Loucy (cell line): ENCODE results near the gene STK4.

Source experiments
- H2AFZ ChIP-seq: fragments of 200-600 bp; sonication (generic); 2 replicates; pipeline ENCODE4 v1.6.0; 2016; ENCODE audit warnings: antibody characterized with exemption, mild to moderate bottlenecking, low read length, moderate library complexity
- H3F3A ChIP-seq: fragments of 200-600 bp; 2 replicates; pipeline ENCODE4 v1.6.0; 2016; ENCODE audit warnings: antibody characterized with exemption, low read depth, mild to moderate bottlenecking
- H3K27me3 ChIP-seq: fragments of 200-600 bp; sonication (generic); 2 replicates; pipeline ENCODE4 v1.6.1; 2014; ENCODE audit warnings: low read length, mild to moderate bottlenecking; ENCODE audit not compliant: insufficient read depth, poor library complexity, severe bottlenecking
- H3K36me3 ChIP-seq: fragments of 200-600 bp; sonication (generic); 2 replicates; pipeline ENCODE4 v1.6.1; 2016; ENCODE audit warnings: low read length; ENCODE audit not compliant: insufficient read depth
- H3K4me1 ChIP-seq: fragments of 200-600 bp; sonication (generic); 2 replicates; pipeline ENCODE4 v1.5.1; 2014; ENCODE audit warnings: low read length, mild to moderate bottlenecking; ENCODE audit not compliant: insufficient read depth, poor library complexity, severe bottlenecking
- H3K4me2 ChIP-seq: fragments of 200-600 bp; sonication (generic); 2 replicates; pipeline ENCODE4 v1.6.0; 2014; ENCODE audit warnings: antibody characterized with exemption, low read length, low read depth, mild to moderate bottlenecking; ENCODE audit not compliant: poor library complexity, severe bottlenecking
- H3K4me3 ChIP-seq: fragments of 200-600 bp; sonication (generic); 2 replicates; pipeline ENCODE4 v1.5.1; 2014; ENCODE audit warnings: low read length, mild to moderate bottlenecking, mixed read lengths; ENCODE audit not compliant: poor library complexity, severe bottlenecking
- H3K79me2 ChIP-seq: fragments of 200-600 bp; sonication (generic); 2 replicates; pipeline ENCODE4 v1.6.1; 2014; ENCODE audit warnings: low read length; ENCODE audit not compliant: insufficient read depth
- H3K9ac ChIP-seq: fragments of 200-600 bp; sonication (generic); 2 replicates; pipeline ENCODE4 v1.6.0; 2014; ENCODE audit warnings: mild to moderate bottlenecking, low read depth, low read length, moderate library complexity; ENCODE audit not compliant: poor library complexity, severe bottlenecking
- H3K9me2 ChIP-seq: fragments of 200-600 bp; sonication (generic); replicated peaks from 2 replicates; pipeline ENCODE4 v1.6.1; 2016; ENCODE audit warnings: low read depth, low read length, mixed read lengths
- H3K9me3 ChIP-seq: fragments of 200-600 bp; sonication (generic); 2 replicates; pipeline ENCODE4 v1.6.1; 2014; ENCODE audit warnings: mild to moderate bottlenecking, antibody characterized with exemption, low read length, low read depth; ENCODE audit not compliant: insufficient read depth
- H4K20me1 ChIP-seq: fragments of 200-600 bp; sonication (generic); 2 replicates; pipeline ENCODE4 v1.6.0; 2014; ENCODE audit warnings: antibody characterized with exemption, low read length, mild to moderate bottlenecking; ENCODE audit not compliant: insufficient read depth, poor library complexity, severe bottlenecking
- CTCF ChIP-seq: fragments of 200-600 bp; sonication (generic); conservative IDR thresholded peaks from 2 replicates; pipeline ENCODE4 v1.5.1; 2014; ENCODE audit warnings: mild to moderate bottlenecking, antibody characterized with exemption, low read length
- EZH2phosphoT487 ChIP-seq: fragments of 200-600 bp; IDR thresholded peaks from 2 replicates; pipeline ENCODE4 v1.6.1; 2018; ENCODE audit warnings: antibody characterized with exemption, mild to moderate bottlenecking, moderate library complexity, borderline replicate concordance

STK4 gene

GRCh38 chr20:45103072-45103471, 136.8 kb downstream of the STK4 start:
- H3K4me3 ChIP-seq, result no peak overlapping the region
- H3F3A ChIP-seq, result no peaks in the 10 kb centered on the region
- H3K27me3 ChIP-seq, result no peaks in the 10 kb centered on the region
- H3K9ac ChIP-seq, result no peak overlapping the region
- no peak overlapping the region for H3K4me2 ChIP-seq
- no peaks in the 10 kb centered on the region for H3K9me3 ChIP-seq
- H4K20me1 ChIP-seq, result no peaks in the 10 kb centered on the region
- TF ChIP-seq CTCF (no peak), EZH2phosphoT487 (no peak)
- no peaks in the 10 kb centered on the region for H3K36me3 ChIP-seq
- H3K4me1 ChIP-seq, result no peaks in the 10 kb centered on the region
- no peak overlapping the region for H2AFZ ChIP-seq
- H3K79me2 ChIP-seq, result no peaks in the 10 kb centered on the region
- no peaks in the 10 kb centered on the region for H3K9me2 ChIP-seq

GRCh38 chr20:45104786-45105185, 138.5 kb downstream of the STK4 start:
- H3F3A ChIP-seq, result no peaks in the 10 kb centered on the region
- TF ChIP-seq CTCF (no peak), EZH2phosphoT487 (no peak)
- H3K4me3 ChIP-seq, result no peak overlapping the region
- H4K20me1 ChIP-seq, result no peaks in the 10 kb centered on the region
- H3K9me2 ChIP-seq, result no peaks in the 10 kb centered on the region
- no peaks in the 10 kb centered on the region for H3K79me2 ChIP-seq
- H2AFZ ChIP-seq, result no peak overlapping the region
- no peak overlapping the region for H3K9ac ChIP-seq
- no peaks in the 10 kb centered on the region for H3K36me3 ChIP-seq
- H3K27me3 ChIP-seq, result no peaks in the 10 kb centered on the region
- H3K4me2 ChIP-seq, result no peak overlapping the region
- no peaks in the 10 kb centered on the region for H3K9me3 ChIP-seq
- no peaks in the 10 kb centered on the region for H3K4me1 ChIP-seq

GRCh38 chr20:45105317-45105716, 139.0 kb downstream of the STK4 start:
- Histone ChIP-seq H3F3A (no peaks in the 10 kb centered on the region), H3K4me3 (no peak overlapping the region), H3K27me3 (no peaks in the 10 kb centered on the region), H3K79me2 (no peaks in the 10 kb centered on the region), H3K9me3 (no peaks in the 10 kb centered on the region), H3K9ac (no peak overlapping the region), H3K36me3 (no peaks in the 10 kb centered on the region), H3K4me2 (no peak overlapping the region), H2AFZ (0 out of 2 replicates have a peak overlapping the region, but pooled peaks have one; percentile 39), H3K4me1 (no peaks in the 10 kb centered on the region), H4K20me1 (no peaks in the 10 kb centered on the region), H3K9me2 (no peaks in the 10 kb centered on the region)
- TF ChIP-seq EZH2phosphoT487 (no peak), CTCF (no peak)
